Tibial artery (tissue), 4 donors: ENCODE measurements around the gene RNF157.
A peak's percentile ranks its signal among the peaks of the same experiment; 100 is the strongest.

Experiments used
- DNase-seq, 2 donors: peaks; one replicate each; pipeline ENCODE4 v3.0.0-alpha.2; 2019
- H3K27ac ChIP-seq, 2 donors: fragments of 200-600 bp; sonication (generic) in 1 of 2; 1 replicate in 1 of 2; 2 replicates in 1 of 2; pipeline ENCODE4 v1.5.1; 2018 to 2019; ENCODE audit warnings: mild to moderate bottlenecking in 1 of 2
- H3K27me3 ChIP-seq, 2 donors: fragments of 200-600 bp; sonication (generic) in 1 of 2; one replicate each; pipeline versions ENCODE4 v1.5.1 to v1.6.0; 2016 to 2019
- H3K36me3 ChIP-seq, 3 donors: fragments of 200-600 bp; sonication (generic) in 2 of 3; one replicate each; pipeline ENCODE4 v1.5.1; 2016 to 2019; ENCODE audit warnings: mild to moderate bottlenecking in 2 of 3
- H3K4me1 ChIP-seq, 4 donors: fragments of 200-600 bp; sonication (generic) in 2 of 4; 1 replicate in 3 of 4; 2 replicates in 1 of 4; pipeline ENCODE4 v1.5.1; 2016 to 2019
- H3K4me3 ChIP-seq, 2 donors: fragments of 200-600 bp; sonication (generic) in 1 of 2; 1 replicate in 1 of 2; 2 replicates in 1 of 2; pipeline ENCODE4 v1.5.1; 2018 to 2019; ENCODE audit warnings: mild to moderate bottlenecking in 2 of 2
- H3K9me3 ChIP-seq, 3 donors: fragments of 200-600 bp; sonication (generic) in 1 of 3; one replicate each; pipeline ENCODE4 v1.5.1; 2016 to 2019
- CTCF ChIP-seq, 2 experiments: fragments of 200-600 bp in 1 of 2; fragments of 450-650 bp in 1 of 2; IDR thresholded peaks; one replicate each; pipeline ENCODE4 v1.5.1; 2017 to 2019; ENCODE audit warnings: antibody characterized with exemption in 2 of 2, mild to moderate bottlenecking in 1 of 2, moderate library complexity in 1 of 2
- intact Hi-C: fragments of 100-400 bp; cut with DNase I; formaldehyde crosslinking; loops from one replicate; pipeline ENCODE4 v1.15.0; 2023; ENCODE audit warnings: low total_unique reads

Gene RNF157

GRCh38 chr17:76252040-76252954, 12.0 kb upstream of the RNF157 start:
- no peaks in the 10 kb centered on the region for H3K9me3 ChIP-seq
- H3K4me3 ChIP-seq, result no peak overlapping the region
- peaks cover 0 to 64% of the 10 kb centered on the region in 2 donors for H3K27me3 ChIP-seq
- no peak overlapping the region for H3K27ac ChIP-seq
- no peaks in the 10 kb centered on the region for H3K36me3 ChIP-seq
- no peak for TF ChIP-seq CTCF (IDR thresholded peaks at IDR 0.05)
- H3K4me1 ChIP-seq, result no peaks in the 10 kb centered on the region
- intact Hi-C loops, result no loop called here
- DNase-seq, result peak; percentile 66 to 77

GRCh38 chr17:76251478-76252039, 11.3 kb upstream of the RNF157 start:
- H3K4me3 ChIP-seq, result no peak overlapping the region
- no peaks in the 10 kb centered on the region for H3K4me1 ChIP-seq
- TF ChIP-seq CTCF (IDR thresholded peaks at IDR 0.05), result no peak
- H3K36me3 ChIP-seq, result no peaks in the 10 kb centered on the region
- intact Hi-C loops, result no loop called here
- no peak overlapping the region for H3K27ac ChIP-seq
- DNase-seq, result peak in 1 of 2 donors; percentile 27
- H3K27me3 ChIP-seq, result peaks cover 0 to 66% of the 10 kb centered on the region in 2 donors
- H3K9me3 ChIP-seq, result no peaks in the 10 kb centered on the region

GRCh38 chr17:76250141-76250540, 9.8 kb upstream of the RNF157 start:
- Histone ChIP-seq H3K4me3 (no peak overlapping the region), H3K36me3 (no peaks in the 10 kb centered on the region), H3K27me3 (peaks cover 0 to 75% of the 10 kb centered on the region in 2 donors), H3K4me1 (no peaks in the 10 kb centered on the region), H3K27ac (no peak overlapping the region), H3K9me3 (no peaks in the 10 kb centered on the region)
- peak in 1 of 2 donors; percentile 9 for DNase-seq
- TF ChIP-seq CTCF (IDR thresholded peaks at IDR 0.05), result no peak
- intact Hi-C loops, result no loop called here

GRCh38 chr17:76248013-76248782, 7.9 kb upstream of the RNF157 start:
- no peak overlapping the region for H3K27ac ChIP-seq
- H3K9me3 ChIP-seq, result no peaks in the 10 kb centered on the region
- H3K36me3 ChIP-seq, result no peaks in the 10 kb centered on the region
- H3K4me1 ChIP-seq, result no peaks in the 10 kb centered on the region
- TF ChIP-seq CTCF (IDR thresholded peaks at IDR 0.05), result no peak
- DNase-seq, result no peak
- H3K4me3 ChIP-seq, result no peak overlapping the region
- peaks cover 0 to 77% of the 10 kb centered on the region in 2 donors for H3K27me3 ChIP-seq
- intact Hi-C loops, result no loop called here

- H3K36me3 ChIP-seq, result no peaks in the 10 kb centered on the region
- H3K9me3 ChIP-seq, result no peaks in the 10 kb centered on the region
- H3K4me3 ChIP-seq, result no peak overlapping the region
- no peak for TF ChIP-seq CTCF (IDR thresholded peaks at IDR 0.05)
- peak in 1 of 2 donors; percentile 9 for DNase-seq
- no peaks in the 10 kb centered on the region for H3K4me1 ChIP-seq
- intact Hi-C loops, result no loop called here
- H3K27ac ChIP-seq, result no peak overlapping the region
- H3K27me3 ChIP-seq, result peaks cover 0 to 83% of the 10 kb centered on the region in 2 donors
Observed at GRCh38 chr17:76247304-76247703, 7.0 kb upstream of the RNF157 start.
